ENCODE data around the gene TSPAN32. TPM values are rescaled to one million over a fixed set of nuclear protein-coding genes. Genes with fewer than 3 reads are reported as not detected.
"Not testable (repeated sequence)": the region's sequence is repeated elsewhere in the genome, so short reads cannot be mapped to it uniquely, and the experiment has no call there.

The TSPAN32 gene
- total RNA-seq, 2 donors from 2014 or later = not detected

GRCh38 chr11:2277933-2278523 is 23.8 kb upstream of the TSPAN32 start:
- Mint-ChIP-seq H3K4me1 (no peaks in the 10 kb centered on the region), H3K9me3 (peaks cover 11% of the 10 kb centered on the region), H3K27me3 (ENCODE audit: insufficient read depth) (peaks cover 48% of the 10 kb centered on the region), H3K27ac (no peak overlapping the region), H3K4me3 (no peak overlapping the region), H3K36me3 (ENCODE audit: low read depth) (no peaks in the 10 kb centered on the region)
- 81 to 89% methylated on average over 1 to 6 of the region's 6 CpGs for WGBS, 2 experiments (ENCODE audit: insufficient coverage in 1 of 2, insufficient read length in 1 of 2)
- no peak for TF ChIP-seq CTCF (conservative IDR thresholded peaks at IDR 0.05)
- peak; percentile 61 for DNase-seq
- H3K9ac ChIP-seq (ENCODE audit: extremely low read depth, low read length, poor library complexity, severe bottlenecking) = no peak overlapping the region
- no peak overlapping the region for H3K27ac ChIP-seq (ENCODE audit: low read depth, low read length)
- peaks cover 5% of the 10 kb centered on the region for H3K9me3 ChIP-seq (ENCODE audit: control insufficient read depth, low read length)
- H3K4me3 ChIP-seq (ENCODE audit: low read length) = no peak overlapping the region
- H3K4me1 ChIP-seq (ENCODE audit: control insufficient read depth, insufficient read depth, low read length) = no peaks in the 10 kb centered on the region
- peaks cover 38% of the 10 kb centered on the region for H3K27me3 ChIP-seq (ENCODE audit: control insufficient read depth, insufficient read depth, low read length, poor library complexity, severe bottlenecking)
- no peaks in the 10 kb centered on the region for H3K36me3 ChIP-seq (ENCODE audit: control insufficient read depth, insufficient read depth, low read length)

GRCh38 chr11:2280208-2280607 is 21.6 kb upstream of the TSPAN32 start:
- Mint-ChIP-seq H3K9me3 (peaks cover 11% of the 10 kb centered on the region), H3K27me3 (ENCODE audit: insufficient read depth) (peaks cover 42% of the 10 kb centered on the region), H3K4me1 (no peaks in the 10 kb centered on the region), H3K36me3 (ENCODE audit: low read depth) (no peaks in the 10 kb centered on the region), H3K4me3 (no peak overlapping the region), H3K27ac (no peak overlapping the region)
- H3K36me3 ChIP-seq (ENCODE audit: control insufficient read depth, insufficient read depth, low read length) = no peaks in the 10 kb centered on the region
- H3K27ac ChIP-seq (ENCODE audit: low read depth, low read length) = no peak overlapping the region
- TF ChIP-seq CTCF (conservative IDR thresholded peaks at IDR 0.05) = no peak
- H3K27me3 ChIP-seq (ENCODE audit: control insufficient read depth, insufficient read depth, low read length, poor library complexity, severe bottlenecking) = peaks cover 33% of the 10 kb centered on the region
- no peaks in the 10 kb centered on the region for H3K4me1 ChIP-seq (ENCODE audit: control insufficient read depth, insufficient read depth, low read length)
- peaks cover 9% of the 10 kb centered on the region for H3K9me3 ChIP-seq (ENCODE audit: control insufficient read depth, low read length)
- DNase-seq = no peak
- no peak overlapping the region for H3K4me3 ChIP-seq (ENCODE audit: low read length)
- 71% methylated on average over 1 of the region's 2 CpGs; no CpG with 5 or more reads in 1 of the 2 experiments for WGBS, 2 experiments (ENCODE audit: insufficient coverage in 1 of 2, insufficient read length in 1 of 2)
- H3K9ac ChIP-seq (ENCODE audit: extremely low read depth, low read length, poor library complexity, severe bottlenecking) = no peak overlapping the region

- not testable (repeated sequence) for H3K9ac ChIP-seq (ENCODE audit: extremely low read depth, low read length, poor library complexity, severe bottlenecking); H3K4me1 ChIP-seq (ENCODE audit: control insufficient read depth, insufficient read depth, low read length); H3K27ac Mint-ChIP-seq; H3K36me3 ChIP-seq (ENCODE audit: control insufficient read depth, insufficient read depth, low read length); H3K4me1 Mint-ChIP-seq; H3K27ac ChIP-seq (ENCODE audit: low read depth, low read length); H3K36me3 Mint-ChIP-seq (ENCODE audit: low read depth); DNase-seq; H3K4me3 ChIP-seq (ENCODE audit: low read length); H3K9me3 Mint-ChIP-seq; H3K9me3 ChIP-seq (ENCODE audit: control insufficient read depth, low read length); H3K4me3 Mint-ChIP-seq
- H3K27me3 ChIP-seq (ENCODE audit: control insufficient read depth, insufficient read depth, low read length, poor library complexity, severe bottlenecking) = peaks cover 21% of the 10 kb centered on the region
- peaks cover 55% of the 10 kb centered on the region for H3K27me3 Mint-ChIP-seq (ENCODE audit: insufficient read depth)
- 95% methylated on average over 7 to 11 of the region's 13 CpGs for WGBS, 2 experiments (ENCODE audit: insufficient coverage in 1 of 2, insufficient read length in 1 of 2)
These were observed 15.5 kb upstream of the TSPAN32 start for GRCh38 chr11:2286350-2286749.

DNA sequence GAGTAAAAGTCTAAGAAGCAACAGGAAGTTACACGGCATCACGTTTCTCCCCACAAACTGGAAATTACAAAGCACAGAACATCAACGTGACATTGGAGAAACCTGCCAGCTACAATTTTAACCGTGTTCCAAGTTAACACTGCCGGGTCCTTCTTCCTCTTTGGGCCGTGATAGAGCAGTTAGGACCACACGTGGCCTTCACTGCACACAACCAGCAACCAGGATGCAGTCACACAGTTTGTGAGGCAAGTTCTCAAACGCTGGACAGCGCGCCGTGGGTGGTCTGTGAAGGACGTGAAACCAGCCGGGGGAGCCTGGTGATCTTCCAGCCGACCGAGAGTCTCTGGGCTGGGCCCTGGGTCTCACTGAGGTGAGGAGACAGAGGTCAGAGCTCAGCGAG is 14.7 kb upstream of the TSPAN32 start:
- Mint-ChIP-seq H3K27ac (no peak overlapping the region), H3K4me3 (no peak overlapping the region), H3K36me3 (ENCODE audit: low read depth) (no peaks in the 10 kb centered on the region)

More for the DNA sequence above, 14.7 kb upstream of the TSPAN32 start:
- Histone ChIP-seq H3K4me3 (ENCODE audit: low read length) (no peak overlapping the region), H3K27me3 (ENCODE audit: control insufficient read depth, insufficient read depth, low read length, poor library complexity, severe bottlenecking) (peaks cover 21% of the 10 kb centered on the region), H3K4me1 (ENCODE audit: control insufficient read depth, insufficient read depth, low read length) (no peaks in the 10 kb centered on the region), H3K36me3 (ENCODE audit: control insufficient read depth, insufficient read depth, low read length) (no peaks in the 10 kb centered on the region), H3K27ac (ENCODE audit: low read depth, low read length) (no peak overlapping the region), H3K9me3 (ENCODE audit: control insufficient read depth, low read length) (peaks cover 9% of the 10 kb centered on the region), H3K9ac (ENCODE audit: extremely low read depth, low read length, poor library complexity, severe bottlenecking) (no peak overlapping the region)
- no peaks in the 10 kb centered on the region for H3K4me1 Mint-ChIP-seq
- peaks cover 49% of the 10 kb centered on the region for H3K27me3 Mint-ChIP-seq (ENCODE audit: insufficient read depth)
- WGBS, 2 experiments (ENCODE audit: insufficient coverage in 1 of 2, insufficient read length in 1 of 2) = 86 to 90% methylated on average over 14 to 16 of the region's 16 CpGs
- TF ChIP-seq CTCF (conservative IDR thresholded peaks at IDR 0.05) = no peak
- DNase-seq = peak; percentile 36
- H3K9me3 Mint-ChIP-seq = no peaks in the 10 kb centered on the region
